GM19455 (cell line): Measurements from ENCODE around the gene KCNJ15.

ENCODE experiments used
- ATAC-seq: cut with Tn5 transposase; IDR thresholded peaks from one replicate; pipeline ENCODE4 v1.9.1; 2021; ENCODE audit not compliant: unreplicated experiment

Gene KCNJ15

GRCh38 chr21:38325216-38325615 is 68.4 kb downstream of the KCNJ15 start:
- ATAC-seq, result no peak

- no peak for ATAC-seq
Observed at GRCh38 chr21:38325731-38326420, 69.1 kb downstream of the KCNJ15 start.

GRCh38 chr21:38326429-38326828 is 69.6 kb downstream of the KCNJ15 start:
- no peak for ATAC-seq

GRCh38 chr21:38326899-38327298 is 70.1 kb downstream of the KCNJ15 start:
- no peak for ATAC-seq

- ATAC-seq, result no peak
Observed at GRCh38 chr21:38327984-38328383, 71.2 kb downstream of the KCNJ15 start.

GRCh38 chr21:38329162-38329561 is 72.4 kb downstream of the KCNJ15 start:
- no peak for ATAC-seq

GRCh38 chr21:38330666-38331065 is 73.9 kb downstream of the KCNJ15 start:
- no peak for ATAC-seq

- ATAC-seq, result no peak
Observed at GRCh38 chr21:38333301-38334272, 76.8 kb downstream of the KCNJ15 start.

GRCh38 chr21:38334866-38335265 is 78.1 kb downstream of the KCNJ15 start:
- no peak for ATAC-seq

- no peak for ATAC-seq
Observed at GRCh38 chr21:38337793-38338192, 81.0 kb downstream of the KCNJ15 start.

- ATAC-seq, result no peak
Observed at GRCh38 chr21:38340131-38340530, 83.3 kb downstream of the KCNJ15 start.

GRCh38 chr21:38341546-38342012 is 84.8 kb downstream of the KCNJ15 start:
- no peak for ATAC-seq

- ATAC-seq, result no peak
Observed at GRCh38 chr21:38342739-38343138, 85.9 kb downstream of the KCNJ15 start.

GRCh38 chr21:38343691-38344090 is 86.9 kb downstream of the KCNJ15 start:
- no peak for ATAC-seq

GRCh38 chr21:38346286-38346685 is 89.5 kb downstream of the KCNJ15 start:
- no peak for ATAC-seq

GRCh38 chr21:38349111-38349746 is 92.4 kb downstream of the KCNJ15 start:
- no peak for ATAC-seq

GRCh38 chr21:38349977-38350376 is 93.2 kb downstream of the KCNJ15 start:
- ATAC-seq, result no peak

- no peak for ATAC-seq
Observed at GRCh38 chr21:38350684-38351083, 93.9 kb downstream of the KCNJ15 start.

- no peak for ATAC-seq
Observed at GRCh38 chr21:38351176-38351959, 94.6 kb downstream of the KCNJ15 start.

- ATAC-seq, result no peak
Observed at GRCh38 chr21:38351961-38352521, 95.2 kb downstream of the KCNJ15 start.
